ENCODE data around the gene LRTM2.

- TF ChIP-seq POLR2AphosphoS5 (IDR thresholded peaks at IDR 0.05; ENCODE audit: low read depth, low read length) (no peak), TAF1 (IDR thresholded peaks at IDR 0.05; ENCODE audit: borderline replicate concordance, insufficient read depth, low read length) (no peak), FOXP2 (optimal IDR thresholded peaks at IDR 0.05; ENCODE audit: borderline replicate concordance, extremely low read depth, extremely low read length, insufficient read depth) (no peak), REST (IDR thresholded peaks at IDR 0.05; ENCODE audit: insufficient read depth in 1 of 2, low read depth in 2 of 2, low read length in 2 of 2) (no peak)
Measured at GRCh38 chr12:1828856-1829255, 8.5 kb downstream of the LRTM2 start.

Measured in PFSK-1 (cell line).